Tibial nerve (tissue), 4 donors: ENCODE results near the gene UPK1B.

ENCODE experiments used
- EP300 ChIP-seq, 2 donors: sonication (generic); formaldehyde crosslinking; IDR thresholded peaks; one replicate each; pipeline ENCODE4 v1.6.1; 2017; ENCODE audit warnings: antibody characterized with exemption in 2 of 2, mild to moderate bottlenecking in 1 of 2
- POLR2A ChIP-seq, 2 donors: fragments of 450-650 bp; IDR thresholded peaks; one replicate each; pipeline ENCODE4 v1.6.1; 2017; ENCODE audit warnings: antibody characterized with exemption in 2 of 2, mild to moderate bottlenecking in 2 of 2, moderate library complexity in 2 of 2
- TF ChIP-seq, protein P1 (sequence below), 5 experiments: fragments of 200-600 bp in 3 of 5; fragments of 450-650 bp in 2 of 5; sonication (generic) in 3 of 5; IDR thresholded peaks; one replicate each; pipeline ENCODE4 v1.5.1; 2016 to 2019; ENCODE audit warnings: antibody characterized with exemption in 5 of 5, mild to moderate bottlenecking in 3 of 5, moderate library complexity in 2 of 5

DNA sequence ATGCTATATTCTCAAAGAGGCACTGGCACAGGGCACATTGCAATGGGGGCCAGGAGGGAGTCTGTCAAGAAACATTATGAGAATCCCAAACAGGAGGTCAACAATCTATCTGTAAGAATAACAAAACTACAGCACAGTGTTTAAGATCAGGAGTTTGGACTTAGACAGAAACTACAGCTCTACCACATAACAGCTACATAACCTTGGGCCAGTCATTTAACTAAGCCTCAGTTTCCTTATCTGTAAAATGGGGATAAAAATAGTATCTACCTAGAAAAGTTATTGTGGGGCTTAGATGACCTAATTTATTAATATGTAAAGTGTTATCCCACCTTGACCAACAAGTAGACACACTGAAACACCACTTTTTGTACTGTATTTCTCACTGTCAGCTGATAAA, 57.3 kb downstream of the UPK1B start:
- TF ChIP-seq, protein P1, sequence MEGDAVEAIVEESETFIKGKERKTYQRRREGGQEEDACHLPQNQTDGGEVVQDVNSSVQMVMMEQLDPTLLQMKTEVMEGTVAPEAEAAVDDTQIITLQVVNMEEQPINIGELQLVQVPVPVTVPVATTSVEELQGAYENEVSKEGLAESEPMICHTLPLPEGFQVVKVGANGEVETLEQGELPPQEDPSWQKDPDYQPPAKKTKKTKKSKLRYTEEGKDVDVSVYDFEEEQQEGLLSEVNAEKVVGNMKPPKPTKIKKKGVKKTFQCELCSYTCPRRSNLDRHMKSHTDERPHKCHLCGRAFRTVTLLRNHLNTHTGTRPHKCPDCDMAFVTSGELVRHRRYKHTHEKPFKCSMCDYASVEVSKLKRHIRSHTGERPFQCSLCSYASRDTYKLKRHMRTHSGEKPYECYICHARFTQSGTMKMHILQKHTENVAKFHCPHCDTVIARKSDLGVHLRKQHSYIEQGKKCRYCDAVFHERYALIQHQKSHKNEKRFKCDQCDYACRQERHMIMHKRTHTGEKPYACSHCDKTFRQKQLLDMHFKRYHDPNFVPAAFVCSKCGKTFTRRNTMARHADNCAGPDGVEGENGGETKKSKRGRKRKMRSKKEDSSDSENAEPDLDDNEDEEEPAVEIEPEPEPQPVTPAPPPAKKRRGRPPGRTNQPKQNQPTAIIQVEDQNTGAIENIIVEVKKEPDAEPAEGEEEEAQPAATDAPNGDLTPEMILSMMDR (IDR thresholded peaks at IDR 0.05) = no peak
- TF ChIP-seq POLR2A (IDR thresholded peaks at IDR 0.05) (no peak), EP300 (IDR thresholded peaks at IDR 0.05) (no peak)
